ENCODE measurements around the gene PLA2G4A. TPM values are rescaled to one million over a fixed set of nuclear protein-coding genes. Genes with fewer than 3 reads are reported as not detected.

Gene PLA2G4A
- 7.9 TPM for polyA plus RNA-seq (ENCODE audit: insufficient read length)
- long read RNA-seq, donor 1: 0 reads
- long read RNA-seq, donor 2, partial matches to known transcripts: 0 of 2 reads
- long read RNA-seq, donor 2, other reads (novel, unspliced or antisense): 0 of 2 reads
- long read RNA-seq, donor 3, partial matches to known transcripts: 0 of 1 reads
- long read RNA-seq, donor 3, other reads (novel, unspliced or antisense): 0 of 1 reads
- long read RNA-seq, donor 4: 0 reads
- long read RNA-seq, donor 5: 0 reads
- long read RNA-seq, donor 6, partial matches to known transcripts: 0 of 1 reads
- long read RNA-seq, donor 6, other reads (novel, unspliced or antisense): 0 of 1 reads
- long read RNA-seq, donor 7: 0 reads
- long read RNA-seq, donor 8: 0 reads

- peak; percentile 59 for DNase-seq
These were observed at the start of gene PLA2G4A for GRCh38 chr1:186828611-186829454. PLA2G4A (plus strand) TSS chr1:186828949; CDS start chr1:186854355, 25,406 bp downstream.

- no peak for DNase-seq
These were observed 48.7 kb upstream of the PLA2G4A start for GRCh38 chr1:186780076-186780475.

DNA sequence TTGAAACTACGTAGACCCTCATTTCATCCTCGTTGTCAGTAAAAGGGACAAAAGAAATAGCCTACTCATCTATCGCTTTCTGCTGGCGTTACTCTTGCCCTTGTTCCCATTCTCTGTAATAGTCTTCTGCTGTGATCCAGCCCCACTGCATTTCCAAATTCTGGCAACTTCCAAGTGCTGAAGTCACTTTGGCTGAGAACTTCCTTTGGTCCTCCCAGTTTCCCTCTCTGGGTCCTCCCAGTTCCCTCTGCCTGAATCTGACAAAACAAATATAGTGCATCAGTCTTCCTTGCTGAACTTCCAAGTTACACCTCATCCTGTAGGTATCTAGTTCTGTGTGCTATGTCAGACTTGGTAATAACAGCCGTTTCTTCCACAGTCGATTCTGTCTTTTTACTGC is 47.0 kb upstream of the PLA2G4A start:
- no peak for DNase-seq

DNA sequence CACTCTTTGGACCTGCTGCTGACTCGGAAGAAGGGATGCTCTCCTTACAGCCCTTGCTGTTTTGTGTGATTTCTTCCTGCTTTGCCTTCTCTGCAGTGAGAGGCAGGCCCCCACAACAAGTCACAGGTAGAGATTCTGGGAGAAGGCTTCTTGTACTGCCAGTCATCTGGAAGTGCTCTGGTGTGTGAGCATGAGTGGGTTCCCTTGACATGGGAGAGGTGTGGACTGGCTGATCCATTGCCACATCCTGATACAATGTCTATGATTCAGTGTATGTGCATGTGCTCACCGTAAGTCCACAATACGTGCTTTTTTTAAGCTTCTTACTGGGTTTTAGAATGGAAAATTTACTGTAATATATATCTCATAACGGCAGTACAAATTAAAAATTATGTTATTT is 46.0 kb upstream of the PLA2G4A start:
- DNase-seq: no peak

- no peak for DNase-seq
These were observed 45.6 kb upstream of the PLA2G4A start for GRCh38 chr1:186783193-186783592.

DNA sequence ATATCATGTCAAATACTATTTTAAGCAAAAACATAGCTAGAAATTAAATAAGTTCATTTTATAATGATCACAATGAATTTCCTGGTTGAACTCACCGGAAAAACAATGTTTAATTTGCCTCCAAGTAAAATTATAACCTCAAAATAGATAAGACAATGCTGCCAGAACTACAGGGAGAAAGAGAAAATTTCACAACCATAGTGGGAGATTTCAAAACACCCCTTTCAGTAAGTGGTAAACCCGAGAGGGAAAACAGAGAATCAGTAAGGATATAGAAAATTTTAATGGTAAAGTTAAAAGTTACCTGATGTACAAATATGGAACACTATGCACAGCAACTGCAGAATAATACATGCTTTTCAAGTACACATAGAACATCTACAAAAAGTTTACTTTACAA is 43.2 kb upstream of the PLA2G4A start:
- DNase-seq: no peak

DNA sequence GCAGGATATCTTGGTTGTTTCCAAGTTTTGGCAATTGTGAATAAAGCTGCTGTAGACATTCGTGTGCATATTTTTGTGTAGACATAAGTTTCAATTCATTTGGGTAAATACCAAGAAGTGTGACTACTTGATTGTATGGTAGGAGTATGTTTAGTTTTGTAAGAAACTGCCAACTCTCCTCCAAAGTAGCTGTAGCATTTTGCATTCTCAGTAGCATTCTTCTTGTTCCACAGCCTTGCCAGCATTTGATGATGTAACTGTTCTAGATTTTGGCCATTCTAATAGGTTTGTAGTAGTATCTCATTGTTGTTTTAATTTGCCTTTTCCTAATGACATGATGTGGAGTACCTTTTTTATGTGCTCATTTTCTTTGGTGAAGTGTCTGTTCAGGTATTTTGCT is 38.6 kb upstream of the PLA2G4A start:
- DNase-seq: no peak

DNA sequence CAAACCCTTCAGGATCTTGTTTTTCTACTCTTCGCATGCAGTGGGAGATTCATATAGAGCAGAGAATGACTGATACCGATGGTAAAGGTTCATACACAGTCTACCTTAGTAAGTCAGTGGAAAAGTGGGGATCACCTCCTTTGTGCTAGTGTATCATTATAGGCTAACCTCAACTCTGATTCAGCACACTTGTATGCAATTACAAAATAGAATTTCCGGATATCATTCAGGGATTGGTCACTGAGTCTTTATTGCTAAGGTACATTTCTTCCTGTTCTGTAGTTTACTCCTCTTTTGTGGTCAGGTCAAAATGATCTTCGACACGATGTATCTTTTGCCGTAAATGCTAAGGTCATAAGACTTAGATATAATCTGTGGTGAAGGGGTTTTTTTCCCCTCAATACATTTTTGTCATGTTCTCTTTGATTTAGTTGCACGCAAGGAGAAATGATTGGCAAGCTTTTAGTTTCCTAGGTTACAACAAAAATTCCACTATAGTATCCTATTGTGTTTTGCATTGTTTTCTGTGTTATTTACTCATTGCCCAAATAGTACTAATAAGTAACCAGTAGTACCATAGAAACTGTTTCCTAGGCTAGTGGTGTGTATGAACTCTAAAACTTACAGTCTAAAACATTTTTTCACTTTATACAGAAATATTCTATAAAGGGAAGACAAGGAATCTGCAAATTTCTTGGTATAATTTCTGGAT is 35.7 kb upstream of the PLA2G4A start:
- no peak for DNase-seq

DNA sequence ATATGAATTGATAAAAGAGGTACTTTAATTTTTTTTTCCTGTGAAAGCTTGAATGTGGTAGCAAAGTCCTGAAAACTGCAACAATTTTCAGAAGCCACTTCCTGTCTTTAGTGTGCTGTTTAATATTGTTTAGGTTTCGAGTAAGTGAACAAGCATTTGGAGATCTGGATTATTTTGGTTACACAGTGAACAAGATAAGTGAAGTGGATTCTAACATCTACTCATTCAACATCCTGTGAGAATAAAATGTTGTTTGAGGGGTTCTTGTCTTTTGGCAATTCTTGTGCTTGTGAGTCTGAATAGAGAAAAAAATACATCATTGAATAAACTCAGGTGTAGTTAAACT is 35.2 kb upstream of the PLA2G4A start:
- DNase-seq: no peak

GRCh38 chr1:186798960-186799688 is 29.6 kb upstream of the PLA2G4A start:
- DNase-seq: no peak

- no peak for DNase-seq
These were observed 29.1 kb upstream of the PLA2G4A start for GRCh38 chr1:186799689-186800054.

- no peak for DNase-seq
These were observed 26.4 kb upstream of the PLA2G4A start for GRCh38 chr1:186802388-186802787.

DNA sequence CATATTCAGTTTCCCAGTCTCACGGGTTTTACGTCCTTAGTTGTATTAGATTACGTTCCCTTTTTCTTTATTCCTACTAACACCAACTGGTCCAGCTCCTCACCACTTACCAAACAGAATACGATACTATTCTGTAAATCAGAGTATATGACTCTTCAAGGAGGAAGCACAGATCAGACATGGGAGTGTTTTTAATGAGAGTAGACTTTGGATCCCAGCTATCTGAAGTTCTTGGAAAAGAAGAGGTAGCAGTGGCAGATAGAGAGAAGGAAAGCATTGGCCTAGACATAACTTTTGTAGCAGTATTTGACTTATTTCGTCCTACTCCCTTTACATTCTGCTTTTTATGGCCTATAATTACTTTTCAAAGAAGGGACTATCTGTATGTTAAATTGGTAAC is 24.1 kb upstream of the PLA2G4A start:
- no peak for DNase-seq

DNA sequence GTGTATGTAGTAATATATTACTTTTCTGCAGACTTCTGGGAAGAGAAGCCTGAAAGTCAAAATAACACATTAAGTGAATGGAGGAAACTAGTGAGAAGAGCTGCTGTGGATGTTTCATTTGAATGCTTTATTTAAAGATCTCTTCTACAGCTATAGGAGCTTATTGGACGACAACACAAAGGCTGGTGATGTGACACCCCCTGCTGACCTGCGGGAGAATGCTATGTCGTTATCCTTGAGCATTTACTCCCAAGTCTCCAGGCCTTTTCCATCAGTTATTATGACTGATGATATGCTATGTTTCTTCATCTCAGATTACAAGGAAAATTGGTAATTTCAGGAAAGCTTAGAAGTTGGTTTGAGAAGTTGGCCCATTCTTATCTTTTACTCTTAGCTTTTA is 22.3 kb upstream of the PLA2G4A start:
- no peak for DNase-seq

GRCh38 chr1:186807163-186807562 is 21.6 kb upstream of the PLA2G4A start:
- no peak for DNase-seq

DNA sequence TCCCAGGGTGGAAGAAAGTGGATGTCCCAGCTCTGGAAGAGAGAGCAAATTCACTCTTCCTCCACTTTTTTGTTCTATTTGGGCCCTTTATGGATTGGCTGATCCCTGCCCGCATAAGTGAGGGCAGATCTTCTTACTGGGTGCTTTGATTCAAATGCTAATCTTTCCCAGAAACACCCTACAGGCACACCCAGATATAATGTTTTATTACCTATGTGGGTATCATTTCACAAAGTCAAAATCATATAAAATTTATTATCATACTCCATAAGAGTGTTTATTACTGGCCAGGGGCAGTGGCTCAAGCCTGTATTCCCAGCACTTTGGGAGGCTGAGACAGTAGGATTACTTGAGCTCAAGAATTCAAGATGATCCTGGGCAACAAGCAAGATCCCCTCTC is 16.9 kb upstream of the PLA2G4A start:
- DNase-seq: no peak

- no peak for DNase-seq
These were observed 16.2 kb upstream of the PLA2G4A start for GRCh38 chr1:186812570-186812969.

GRCh38 chr1:186813420-186813819 is 15.3 kb upstream of the PLA2G4A start:
- DNase-seq: no peak

DNA sequence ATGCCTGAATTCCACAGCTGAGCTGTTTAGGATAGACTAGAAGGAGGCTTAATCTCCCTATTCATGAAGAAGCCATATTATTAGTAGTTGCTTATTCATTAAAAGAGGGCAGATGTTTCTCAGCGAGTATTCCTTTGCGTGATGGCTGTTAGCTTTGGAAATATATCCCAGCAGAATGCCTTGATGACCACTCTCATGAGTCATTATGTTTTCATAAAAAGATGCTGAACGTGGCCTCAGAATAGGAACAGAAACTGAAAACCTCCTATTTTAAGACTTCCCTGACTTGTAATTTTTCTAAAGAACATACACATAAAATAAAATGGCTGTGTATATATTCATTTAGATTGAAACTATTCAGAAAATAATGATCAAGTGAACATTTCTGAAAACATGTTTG is 9.6 kb upstream of the PLA2G4A start:
- DNase-seq: no peak

DNA sequence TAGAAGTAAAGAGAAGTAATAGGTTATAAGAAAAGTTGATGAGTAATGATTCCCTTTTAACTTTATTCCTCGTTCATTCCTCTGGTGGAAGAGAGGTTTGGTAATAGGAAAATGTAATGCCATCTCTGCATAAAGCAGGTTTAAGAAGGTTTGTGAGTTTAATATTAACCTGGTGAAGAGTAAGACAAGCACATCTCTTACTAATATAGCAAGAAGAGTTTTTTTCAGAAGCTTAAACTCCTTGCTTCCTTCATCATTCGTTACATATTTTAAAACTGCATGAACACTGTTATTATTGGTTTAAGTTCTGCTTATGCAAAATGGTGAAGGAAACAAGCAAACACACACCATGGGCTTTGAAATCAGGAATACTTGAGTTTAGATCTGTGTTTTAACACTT is 9.2 kb upstream of the PLA2G4A start:
- DNase-seq: no peak

- DNase-seq: no peak
These were observed 1.2 kb downstream of the PLA2G4A start for GRCh38 chr1:186829686-186830587.

Data from left kidney (tissue), 8 donors.